Cardiac septum (tissue), 1 donor: ENCODE results near the gene PFKL. TPM values are rescaled to one million over a fixed set of nuclear protein-coding genes. Genes with fewer than 3 reads are reported as not detected.
"Not testable (repeated sequence)": the region's sequence is repeated elsewhere in the genome, so short reads cannot be mapped to it uniquely, and the experiment has no call there.

Experiments used
- DNase-seq: peaks from one replicate; pipeline ENCODE4 v3.0.0-alpha.2; 2020; ENCODE audit warnings: low spot score
- intact Hi-C: fragments of 100-400 bp; cut with DNase I; formaldehyde crosslinking; loops from one replicate; pipeline ENCODE4 v1.14.0; 2022
- total RNA-seq: library from RNA; stranded (reverse); fragmentation: NEBNext Ultra II Directional; extraction: Animal tissue kit (Norgen Biotek cat#: 25700); gene quantifications from one replicate; pipeline ENCODE4 v1.2.1, GENCODE V29; 2021
- donor health status: DM: no; HTN: no; CAD: no.

Gene PFKL
- total RNA-seq, 1 donor from 2014 or later, result 60.3 TPM

GRCh38 chr21:44292812-44293195 is 7.0 kb upstream of the PFKL start:
- no peak for DNase-seq
- intact Hi-C loops, result no loop called here

DNA sequence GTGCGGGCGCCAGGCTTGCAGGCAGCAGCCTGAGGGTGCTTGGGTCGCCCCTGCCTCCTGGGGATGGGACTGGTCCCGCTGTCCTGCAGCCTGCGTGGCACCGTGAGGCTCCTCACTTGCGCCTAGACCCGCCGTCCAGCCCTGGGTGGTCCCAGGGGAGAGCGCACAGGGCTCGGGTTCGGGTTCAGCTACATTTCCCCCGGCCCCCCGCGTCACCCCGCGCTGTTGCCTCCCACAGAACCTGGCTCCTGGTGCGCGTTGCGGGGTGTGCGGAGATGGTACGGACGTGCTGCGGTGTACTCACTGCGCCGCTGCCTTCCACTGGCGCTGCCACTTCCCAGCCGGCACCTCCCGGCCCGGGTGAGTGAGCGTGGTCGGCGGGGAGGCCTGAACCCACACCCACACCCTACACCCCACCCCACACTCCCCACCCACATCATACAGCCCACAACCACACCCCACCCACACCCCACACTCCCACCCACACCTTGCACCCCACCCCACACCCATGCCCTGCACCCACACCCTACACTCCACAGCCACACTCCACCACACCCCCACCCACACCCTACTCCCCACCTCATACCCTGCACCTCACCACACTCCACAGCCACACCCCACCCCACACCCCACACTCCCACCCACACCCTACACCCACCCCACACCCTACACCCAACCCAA is 6.2 kb upstream of the PFKL start:
- DNase-seq, result no peak
- intact Hi-C loops, result no loop called here

GRCh38 chr21:44294391-44295162 is 5.3 kb upstream of the PFKL start:
- intact Hi-C loops, result no loop called here
- DNase-seq, result no peak

GRCh38 chr21:44295163-44295573 is 4.7 kb upstream of the PFKL start:
- no peak for DNase-seq

GRCh38 chr21:44295646-44296045 is 4.2 kb upstream of the PFKL start:
- intact Hi-C loops, result no loop called here
- DNase-seq, result no peak

More at GRCh38 chr21:44295163-44295573, 4.7 kb upstream of the PFKL start:
- intact Hi-C loops, result no loop called here

DNA sequence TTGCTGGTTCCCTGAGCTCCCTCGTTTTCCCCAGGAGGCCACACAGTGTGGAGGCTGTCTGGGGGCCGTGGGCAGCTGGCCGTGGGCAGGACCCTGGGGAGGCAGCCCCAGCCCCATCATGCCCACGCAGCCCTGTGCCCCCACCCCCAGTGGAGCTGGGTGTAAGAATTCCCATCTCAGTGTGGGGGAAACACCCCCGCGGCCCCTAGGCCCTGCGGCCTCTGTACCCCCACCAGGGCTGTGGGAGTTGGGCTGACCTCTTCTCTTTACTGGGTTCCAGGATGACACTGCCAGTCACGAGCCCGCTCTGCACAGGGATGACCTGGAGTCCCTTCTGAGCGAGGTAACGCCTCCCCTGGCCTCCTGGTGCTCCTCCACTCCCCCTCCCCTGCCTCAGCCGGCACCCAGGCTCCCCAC is 3.7 kb upstream of the PFKL start:
- intact Hi-C loops, result no loop called here

DNA sequence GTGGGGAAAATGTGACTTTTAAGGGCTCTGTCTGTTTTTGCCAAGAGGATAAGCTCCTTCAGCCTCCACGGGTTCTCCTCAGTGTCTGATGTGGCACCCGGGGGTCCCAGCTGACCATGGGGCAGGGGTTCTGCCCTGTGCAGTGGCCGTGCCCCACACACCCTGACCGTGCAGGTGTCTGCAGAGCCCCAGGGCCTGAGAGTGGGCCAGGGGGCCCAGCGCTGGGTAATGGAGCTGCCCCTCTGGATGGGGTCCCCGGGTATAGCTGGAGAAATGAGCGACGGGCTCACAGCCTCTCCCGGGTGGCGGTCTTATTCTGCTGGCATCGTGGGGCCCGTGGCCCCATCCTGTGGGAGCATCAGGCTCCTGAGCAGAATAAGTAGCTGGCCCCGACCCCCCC is 2.9 kb upstream of the PFKL start:
- no peak for DNase-seq
- intact Hi-C loops, result no loop called here

More for the DNA sequence above, 3.7 kb upstream of the PFKL start:
- DNase-seq, result no peak

DNA sequence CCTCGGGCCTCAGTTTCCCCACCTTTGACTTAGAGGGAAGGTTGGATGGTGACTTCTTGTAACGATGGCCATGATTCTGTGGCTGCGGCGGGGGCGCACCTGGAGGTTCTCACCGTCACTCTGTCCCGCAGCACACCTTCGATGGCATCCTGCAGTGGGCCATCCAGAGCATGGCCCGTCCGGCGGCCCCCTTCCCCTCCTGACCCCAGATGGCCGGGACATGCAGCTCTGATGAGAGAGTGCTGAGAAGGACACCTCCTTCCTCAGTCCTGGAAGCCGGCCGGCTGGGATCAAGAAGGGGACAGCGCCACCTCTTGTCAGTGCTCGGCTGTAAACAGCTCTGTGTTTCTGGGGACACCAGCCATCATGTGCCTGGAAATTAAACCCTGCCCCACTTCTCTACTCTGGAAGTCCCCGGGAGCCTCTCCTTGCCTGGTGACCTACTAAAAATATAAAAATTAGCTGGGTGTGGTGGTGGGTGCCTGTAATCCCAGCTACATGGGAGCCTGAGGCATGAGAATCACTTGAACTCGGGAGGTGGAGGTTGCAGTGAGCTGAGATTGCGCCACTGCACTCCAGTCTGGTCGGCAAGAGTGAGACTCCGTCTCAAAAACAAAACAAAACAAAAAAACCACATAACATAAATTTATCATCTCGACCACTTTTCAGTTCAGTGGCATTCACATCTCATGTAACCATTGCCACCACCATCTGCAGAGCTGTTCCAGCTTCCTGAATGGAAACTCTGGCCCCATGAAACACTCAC is 2.1 kb upstream of the PFKL start:
- DNase-seq, result peak; percentile 93
- intact Hi-C loops, result no loop called here

DNA sequence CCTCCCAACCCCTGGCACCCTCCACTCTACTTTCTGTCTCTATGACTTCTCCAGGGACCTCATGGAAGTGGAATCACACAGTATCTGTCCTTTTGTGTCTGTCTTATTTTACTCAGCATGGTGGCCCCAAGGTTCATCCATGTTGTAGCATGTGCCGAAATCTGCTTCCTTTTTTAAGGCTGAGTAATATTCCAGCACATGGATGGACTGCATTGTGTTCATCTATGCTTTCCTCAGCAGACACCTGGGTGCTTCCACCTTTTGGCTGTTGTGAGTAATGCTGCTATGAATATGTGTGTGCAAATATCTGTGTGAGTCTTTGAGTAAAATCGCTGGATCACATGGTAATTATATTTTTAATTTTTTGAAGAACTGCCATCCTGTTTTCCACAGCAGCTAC is 1.6 kb upstream of the PFKL start:
- intact Hi-C loops, result no loop called here
- DNase-seq, result no peak

DNA sequence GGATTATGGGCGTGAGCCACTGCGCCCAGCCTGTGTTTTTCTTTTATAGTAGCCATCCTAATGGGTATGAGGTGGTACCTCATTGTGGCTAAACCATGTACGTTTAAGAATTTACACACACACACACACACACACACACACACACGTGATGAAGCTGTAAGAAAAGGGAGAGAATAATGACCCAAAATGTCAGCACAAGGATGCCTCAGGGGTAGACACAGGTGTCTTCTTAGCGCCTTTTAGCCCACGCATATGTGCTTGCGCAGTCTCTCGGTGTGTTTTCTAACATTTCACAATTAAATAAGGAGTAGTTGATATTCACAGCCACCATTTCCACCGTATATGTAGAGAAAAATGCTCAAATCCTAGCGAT is 782 bp upstream of the PFKL start:
- intact Hi-C loops, result no loop called here
- DNase-seq, result no peak

DNA sequence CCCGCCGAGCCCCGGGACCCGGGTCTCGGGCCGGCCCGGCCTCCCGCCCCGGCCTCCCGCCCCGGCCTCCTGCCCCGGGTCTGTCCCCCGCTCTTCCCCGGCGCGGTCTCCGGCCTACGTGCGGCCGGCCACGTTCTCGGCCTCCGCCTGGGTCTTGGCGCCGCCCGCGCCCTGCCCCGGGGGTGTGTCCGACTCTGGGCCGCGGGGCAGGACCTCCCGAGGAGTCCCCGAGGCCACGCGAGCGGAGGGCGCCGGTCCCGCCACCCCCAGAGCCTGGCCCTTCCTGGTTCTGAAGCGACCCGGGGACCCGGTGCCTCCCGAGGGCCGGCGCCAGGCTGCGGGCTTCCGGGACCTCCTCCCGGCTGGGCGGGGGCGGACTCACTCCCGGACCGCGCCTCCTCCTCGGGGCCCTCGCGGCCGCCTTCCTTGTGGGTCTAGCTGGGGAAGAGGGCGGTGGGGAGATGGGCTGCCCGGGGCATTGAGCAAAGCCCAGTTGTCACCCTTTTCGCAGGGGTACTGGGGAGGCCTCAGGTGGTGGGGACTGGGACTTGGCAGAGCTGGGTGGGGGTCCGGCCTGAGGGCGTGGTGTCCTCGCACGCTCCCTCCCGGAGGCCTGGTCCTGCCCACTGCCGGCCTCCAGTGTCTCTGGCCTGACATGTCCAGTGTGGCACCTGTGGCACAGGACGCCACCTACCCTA is 558 bp downstream of the PFKL start:
- intact Hi-C loops, result loop anchor here (10.0 kb wide), 1 partner anchor 286 kb away; the partner anchor contains the start of gene TRAPPC10
- DNase-seq, result peak; percentile 89

DNA sequence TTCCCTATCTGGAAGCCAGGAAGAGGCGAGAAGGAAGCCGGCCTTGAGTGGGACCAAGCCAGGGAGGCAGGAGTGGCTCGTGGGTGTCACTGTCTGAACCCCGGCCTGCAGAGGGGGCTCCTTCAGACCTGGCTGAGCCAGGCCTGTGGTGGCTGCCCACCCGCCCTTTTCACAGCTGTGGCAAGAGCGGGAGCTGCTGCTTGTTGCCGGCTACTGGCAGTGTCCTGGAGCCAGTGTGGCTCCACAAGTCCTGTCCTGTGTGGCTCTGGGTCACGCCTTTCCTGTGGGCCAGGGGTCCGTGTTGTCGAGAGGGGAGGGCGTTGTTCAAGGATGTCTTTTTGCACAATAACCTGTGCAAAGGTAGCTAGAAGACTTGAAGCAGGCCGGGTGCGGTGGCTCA is 1.3 kb downstream of the PFKL start:
- intact Hi-C loops, result loop anchor here (10.0 kb wide), 1 partner anchor 286 kb away; the partner anchor contains the start of gene TRAPPC10
- DNase-seq, result no peak

DNA sequence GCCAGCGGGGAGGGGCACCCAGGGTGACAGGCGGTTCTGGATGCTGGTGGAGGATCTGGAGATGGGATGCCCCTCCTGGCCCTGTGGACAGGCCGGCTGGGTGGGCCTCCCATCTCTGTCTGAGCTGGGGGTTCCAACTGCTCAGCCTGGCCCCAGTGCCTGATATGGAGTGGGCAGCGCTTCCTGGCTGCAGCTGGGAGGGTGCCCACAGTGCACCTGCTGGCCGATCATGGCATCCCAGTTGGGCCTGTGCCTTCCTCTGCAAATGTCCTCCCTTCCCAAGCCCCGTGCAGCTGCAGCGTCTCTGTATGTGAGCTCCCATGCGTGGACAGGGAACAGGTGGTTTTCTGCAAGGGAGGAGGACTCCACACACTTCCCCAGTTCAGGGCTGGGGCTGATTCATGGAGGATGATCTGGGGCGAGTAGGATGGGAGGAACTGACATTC is 2.1 kb downstream of the PFKL start:
- no peak for DNase-seq
- intact Hi-C loops, result loop anchor here (10.0 kb wide), 1 partner anchor 287 kb away; the partner anchor contains the start of gene TRAPPC10

GRCh38 chr21:44302573-44303401 is 2.9 kb downstream of the PFKL start:
- DNase-seq, result not testable (repeated sequence)
- intact Hi-C loops, result loop anchor here (10.0 kb wide), 1 partner anchor 288 kb away; the partner anchor contains the start of gene TRAPPC10

DNA sequence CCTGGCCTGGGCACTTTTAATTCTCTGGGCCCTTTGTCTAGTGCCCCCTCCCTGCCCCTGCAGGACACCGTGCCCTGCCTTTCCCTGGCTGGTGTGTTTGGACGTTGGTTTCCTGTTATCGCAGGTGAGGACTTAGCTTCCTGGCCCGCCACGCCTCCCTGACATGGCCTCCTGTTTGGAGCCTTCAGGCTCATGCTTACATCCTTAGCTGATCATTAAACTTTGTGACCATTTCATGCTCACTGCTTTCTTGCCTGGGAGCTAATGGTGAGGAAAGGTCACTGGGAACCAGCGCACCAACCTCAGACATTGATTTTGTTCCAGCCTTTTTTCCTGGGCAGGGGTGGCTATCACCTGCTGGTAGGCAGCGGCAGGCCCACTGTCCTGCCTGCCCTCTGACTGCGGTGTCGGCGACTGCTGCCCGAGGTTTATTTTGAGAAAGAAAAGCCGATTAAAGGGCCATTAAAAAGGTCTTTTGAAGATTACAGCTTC is 3.7 kb downstream of the PFKL start:
- DNase-seq, result no peak
- intact Hi-C loops, result loop anchor here (10.0 kb wide), 1 partner anchor 289 kb away; the partner anchor contains the start of gene TRAPPC10

DNA sequence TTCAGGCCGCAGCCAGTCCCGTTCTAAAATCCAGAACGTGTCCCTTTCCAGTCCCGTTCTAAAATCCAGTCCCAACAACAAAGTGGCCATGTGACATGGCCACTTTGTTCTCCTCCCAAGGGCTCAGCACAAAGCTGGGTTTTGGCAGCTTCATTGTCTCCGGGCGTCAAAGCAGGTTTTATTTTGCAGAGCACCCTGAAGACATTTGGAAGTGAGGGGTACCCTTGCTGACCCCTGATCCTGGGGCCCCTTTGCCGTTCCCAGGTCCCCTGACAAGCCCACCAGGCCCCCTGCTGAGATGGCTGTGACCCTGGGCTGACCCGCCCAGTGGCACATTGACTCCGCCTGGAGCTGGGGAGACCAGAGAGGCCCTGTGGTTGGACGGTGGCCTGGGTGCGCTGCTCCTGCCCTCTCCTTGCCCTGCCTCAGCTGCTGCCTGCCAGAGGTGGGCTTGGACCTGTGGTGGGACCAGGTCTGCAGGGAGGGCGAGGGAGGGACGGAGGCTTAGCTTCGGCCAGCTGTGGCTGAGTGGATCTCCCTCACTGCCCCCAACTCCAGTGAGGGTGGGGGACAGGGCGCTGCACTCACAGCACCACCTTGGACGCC is 4.3 kb downstream of the PFKL start:
- intact Hi-C loops, result loop anchor here (10.0 kb wide), 1 partner anchor 289 kb away; the partner anchor contains the start of gene TRAPPC10
- DNase-seq, result no peak

GRCh38 chr21:44304877-44305293 is 5.0 kb downstream of the PFKL start:
- intact Hi-C loops, result loop anchor here (10.0 kb wide), 1 partner anchor 290 kb away; the partner anchor contains the start of gene TRAPPC10
- no peak for DNase-seq

DNA sequence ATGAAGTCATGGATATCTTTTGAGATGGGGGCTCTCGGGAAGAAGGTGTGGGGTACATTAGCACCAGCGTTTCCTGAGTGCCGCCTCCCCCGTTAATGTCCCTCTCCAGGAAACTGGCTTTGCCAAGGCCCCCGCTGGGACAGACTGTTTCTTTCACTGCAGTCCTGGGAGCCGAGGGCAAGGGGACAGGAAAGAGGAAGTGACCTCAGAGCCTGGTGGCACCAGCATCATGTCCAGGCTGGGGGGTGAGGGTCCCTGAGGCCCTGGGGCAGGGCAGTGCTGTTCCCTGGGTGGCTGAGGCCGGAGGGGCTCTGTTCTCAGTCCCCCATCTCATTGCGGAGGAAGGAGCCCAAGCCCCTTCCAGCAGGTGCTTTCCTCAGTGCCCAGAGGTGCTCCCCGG is 5.8 kb downstream of the PFKL start:
- DNase-seq, result no peak
- intact Hi-C loops, result loop anchor here (10.0 kb wide), 1 partner anchor 291 kb away; the partner anchor contains the start of gene TRAPPC10
